RWPE2 (cell line): ENCODE data around the gene SIL1.

Experiments used
- ATAC-seq: fragments of 200-7000 bp; cut with Tn5 transposase; 3 replicates; pipeline ENCODE4 v1.9.1; 2021; ENCODE audit warnings: low read depth
- DNase-seq: peaks from one replicate; pipeline ENCODE4 v3.0.0-alpha.2; 2020; ENCODE audit warnings: low spot score
- H3K27ac ChIP-seq: fragments of 450-650 bp; 2 replicates; pipeline ENCODE4 v1.5.1; 2017; ENCODE audit warnings: mild to moderate bottlenecking; ENCODE audit not compliant: poor library complexity, severe bottlenecking
- H3K27me3 ChIP-seq: fragments of 250-450 bp; sonication (Bioruptor Pico); 2 replicates; pipeline ENCODE4 v1.5.1; 2021; ENCODE audit warnings: mild to moderate bottlenecking, moderate library complexity; ENCODE audit not compliant: insufficient read depth, poor library complexity, severe bottlenecking
- H3K36me3 ChIP-seq: fragments of 250-450 bp; sonication (Bioruptor Pico); 2 replicates; pipeline ENCODE4 v1.5.1; 2020; ENCODE audit warnings: low read depth, mild to moderate bottlenecking, moderate library complexity
- H3K4me1 ChIP-seq: fragments of 250-450 bp; sonication (Bioruptor Pico); 2 replicates; pipeline ENCODE4 v1.5.1; 2021; ENCODE audit warnings: mild to moderate bottlenecking, moderate library complexity; ENCODE audit not compliant: insufficient read depth, poor library complexity, severe bottlenecking
- H3K4me3 ChIP-seq: fragments of 250-450 bp; sonication (Bioruptor Pico); 2 replicates; pipeline ENCODE4 v1.5.1; 2021; ENCODE audit warnings: mild to moderate bottlenecking, moderate library complexity; ENCODE audit not compliant: severe bottlenecking
- H3K9me3 ChIP-seq: fragments of 250-450 bp; sonication (Bioruptor Pico); 2 replicates; pipeline ENCODE4 v1.5.1; 2021; ENCODE audit warnings: mild to moderate bottlenecking, moderate library complexity; ENCODE audit not compliant: severe bottlenecking
- TF ChIP-seq, protein P1 (sequence below): fragments of 450-650 bp; IDR thresholded peaks from one replicate; pipeline ENCODE4 v1.5.1; 2017; ENCODE audit warnings: mild to moderate bottlenecking, moderate library complexity; ENCODE audit not compliant: poor library complexity, severe bottlenecking

Gene SIL1

DNA sequence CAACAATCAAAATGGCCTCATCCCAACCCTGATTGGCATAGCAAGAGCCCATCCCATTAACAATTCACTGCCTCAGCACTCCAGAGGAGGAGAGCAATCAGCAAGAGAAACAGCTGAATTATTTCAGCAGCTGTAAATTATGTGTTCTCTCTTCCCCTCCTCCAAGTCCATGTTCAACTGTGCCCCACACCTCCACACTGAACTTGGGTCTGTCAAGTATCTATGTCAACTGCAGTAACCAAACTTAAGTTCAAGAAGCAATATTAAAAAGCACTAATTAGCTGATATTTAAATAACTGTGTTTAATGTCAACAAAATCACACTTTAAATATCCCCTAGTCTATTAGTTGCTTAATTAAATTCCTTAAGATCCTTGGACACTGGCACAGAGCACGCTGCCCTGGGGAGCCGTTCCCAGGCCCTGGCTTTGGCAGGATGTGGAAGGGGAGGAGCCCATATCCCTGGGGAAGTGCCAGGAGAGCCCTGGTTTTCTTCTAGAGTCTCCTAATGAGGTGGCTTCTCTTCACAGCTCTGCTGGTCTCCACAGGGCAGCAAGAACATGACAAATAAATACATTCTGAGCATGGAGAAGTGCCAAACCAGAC lies 50.6 kb downstream of the SIL1 start:
- no peaks in the 10 kb centered on the region for H3K9me3 ChIP-seq
- H3K4me3 ChIP-seq: no peak overlapping the region
- ATAC-seq (peak; percentile 68; the same call in 2 of the 3 replicates), DNase-seq (no peak)
- no peaks in the 10 kb centered on the region for H3K27me3 ChIP-seq
- TF ChIP-seq, protein P1, sequence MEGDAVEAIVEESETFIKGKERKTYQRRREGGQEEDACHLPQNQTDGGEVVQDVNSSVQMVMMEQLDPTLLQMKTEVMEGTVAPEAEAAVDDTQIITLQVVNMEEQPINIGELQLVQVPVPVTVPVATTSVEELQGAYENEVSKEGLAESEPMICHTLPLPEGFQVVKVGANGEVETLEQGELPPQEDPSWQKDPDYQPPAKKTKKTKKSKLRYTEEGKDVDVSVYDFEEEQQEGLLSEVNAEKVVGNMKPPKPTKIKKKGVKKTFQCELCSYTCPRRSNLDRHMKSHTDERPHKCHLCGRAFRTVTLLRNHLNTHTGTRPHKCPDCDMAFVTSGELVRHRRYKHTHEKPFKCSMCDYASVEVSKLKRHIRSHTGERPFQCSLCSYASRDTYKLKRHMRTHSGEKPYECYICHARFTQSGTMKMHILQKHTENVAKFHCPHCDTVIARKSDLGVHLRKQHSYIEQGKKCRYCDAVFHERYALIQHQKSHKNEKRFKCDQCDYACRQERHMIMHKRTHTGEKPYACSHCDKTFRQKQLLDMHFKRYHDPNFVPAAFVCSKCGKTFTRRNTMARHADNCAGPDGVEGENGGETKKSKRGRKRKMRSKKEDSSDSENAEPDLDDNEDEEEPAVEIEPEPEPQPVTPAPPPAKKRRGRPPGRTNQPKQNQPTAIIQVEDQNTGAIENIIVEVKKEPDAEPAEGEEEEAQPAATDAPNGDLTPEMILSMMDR: no peak
- H3K4me1 ChIP-seq: peaks cover 11% of the 10 kb centered on the region
- 0 out of 2 replicates have a peak, but pooled peaks cover 2% of the 10 kb centered on the region for H3K36me3 ChIP-seq
- H3K27ac ChIP-seq: no peak overlapping the region

DNA sequence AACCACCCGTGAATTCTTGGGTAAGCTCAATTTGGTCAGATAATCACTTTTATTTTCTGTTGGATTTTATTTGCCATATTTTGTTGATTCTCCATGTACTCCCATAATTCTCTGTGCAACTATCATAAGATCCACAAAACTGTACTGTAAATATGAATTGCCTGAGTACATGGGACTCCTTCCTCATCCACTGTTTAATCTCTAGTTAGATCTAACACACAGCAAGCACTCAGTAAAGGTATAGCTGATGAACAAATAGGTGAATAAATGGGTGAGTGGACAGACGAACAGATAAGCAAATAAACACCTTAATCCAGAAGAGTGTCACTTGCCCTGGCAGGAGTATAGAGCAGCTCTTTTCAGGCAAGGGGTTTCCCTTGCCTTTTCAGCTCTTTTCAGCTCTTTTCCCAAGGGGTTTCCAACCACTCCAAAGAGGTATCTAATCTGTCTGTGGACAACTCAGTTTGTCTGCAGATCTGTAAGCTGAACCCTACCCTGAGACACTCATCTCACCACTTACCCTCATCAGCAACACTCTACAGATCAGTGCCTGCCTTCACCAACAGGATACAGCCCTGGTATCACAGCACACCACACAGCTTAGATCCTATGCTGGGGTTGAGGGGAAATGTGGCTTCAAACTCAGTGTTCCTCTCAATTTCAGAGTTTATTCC lies 51.2 kb downstream of the SIL1 start:
- ATAC-seq: no peak
- Histone ChIP-seq H3K4me1 (peaks cover 11% of the 10 kb centered on the region), H3K36me3 (0 out of 2 replicates have a peak, but pooled peaks cover 2% of the 10 kb centered on the region), H3K4me3 (no peak overlapping the region), H3K27ac (no peak overlapping the region), H3K27me3 (no peaks in the 10 kb centered on the region), H3K9me3 (no peaks in the 10 kb centered on the region)
- TF ChIP-seq, protein P1: no peak
- DNase-seq: no peak

DNA sequence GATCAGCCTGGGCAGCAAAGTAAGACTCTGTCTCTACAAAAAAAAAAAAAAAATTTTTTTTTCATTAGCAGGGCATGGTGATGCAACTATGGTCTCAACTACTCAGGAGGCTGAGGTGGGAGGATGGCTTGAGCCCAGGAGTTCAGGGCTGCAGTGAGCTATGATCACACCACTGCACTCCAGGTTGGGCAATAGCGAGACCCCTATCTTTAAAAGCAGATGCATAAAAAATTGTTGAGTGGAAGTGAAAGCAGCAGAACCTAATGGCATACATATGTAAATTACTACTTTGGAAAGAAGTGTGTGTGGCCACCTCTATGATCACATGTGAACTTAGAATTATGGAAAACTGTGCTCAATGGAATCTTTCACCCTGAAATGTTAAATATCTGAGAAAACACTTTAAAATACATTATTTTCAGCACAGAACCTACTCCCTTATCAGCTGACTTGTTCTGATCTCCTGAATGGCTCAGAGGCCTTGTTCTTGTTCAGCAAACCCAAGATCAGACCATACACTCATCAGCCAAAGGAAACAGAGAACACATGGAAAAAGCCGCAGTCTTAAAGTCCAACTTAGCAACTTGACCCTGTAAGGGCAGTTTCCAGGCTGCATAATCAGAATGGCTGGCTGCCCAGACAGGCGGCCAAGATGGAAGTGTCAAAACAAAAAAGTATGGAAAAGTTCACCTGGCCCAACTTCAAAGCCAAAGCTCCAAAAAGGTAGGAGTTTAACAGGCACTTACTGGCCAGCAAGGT lies 56.5 kb downstream of the SIL1 start:
- Histone ChIP-seq H3K4me1 (no peaks in the 10 kb centered on the region), H3K4me3 (no peak overlapping the region), H3K9me3 (no peaks in the 10 kb centered on the region), H3K27me3 (no peaks in the 10 kb centered on the region), H3K36me3 (no peaks in the 10 kb centered on the region), H3K27ac (no peak overlapping the region)
- DNase-seq (no peak), ATAC-seq (no peak)
- TF ChIP-seq, protein P1: no peak

DNA sequence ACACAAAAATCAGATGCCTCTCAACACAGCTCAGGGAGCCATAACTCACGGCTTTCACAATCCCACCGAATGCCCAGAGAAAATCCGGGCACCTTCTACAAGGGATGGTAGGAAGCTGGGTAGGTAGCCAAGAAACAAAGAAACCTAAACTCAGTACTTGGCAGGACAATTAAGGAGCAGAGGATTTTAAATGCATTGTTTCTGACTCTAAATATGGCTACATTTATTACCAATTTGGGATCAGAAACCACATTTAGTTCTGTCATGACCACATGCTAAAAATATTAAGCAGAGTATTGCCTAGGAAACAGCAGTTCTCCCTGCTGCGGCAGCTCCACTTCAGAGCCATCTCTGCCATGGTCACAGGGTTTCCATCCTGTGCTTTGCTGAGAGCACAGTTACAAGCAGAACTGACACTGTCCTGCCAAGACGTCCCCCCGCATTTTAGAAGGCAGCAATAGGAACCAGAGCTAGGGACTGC lies 57.5 kb downstream of the SIL1 start:
- Histone ChIP-seq H3K4me3 (no peak overlapping the region), H3K27ac (no peak overlapping the region), H3K36me3 (no peaks in the 10 kb centered on the region), H3K9me3 (no peaks in the 10 kb centered on the region), H3K27me3 (no peaks in the 10 kb centered on the region), H3K4me1 (no peaks in the 10 kb centered on the region)
- no peak for DNase-seq
- TF ChIP-seq, protein P1: no peak
- no peak for ATAC-seq
